Measurements from ENCODE around the gene ALDOA. TPM values are rescaled to one million over a fixed set of nuclear protein-coding genes. Genes with fewer than 3 reads are reported as not detected.

The ALDOA gene
- total RNA-seq, 1 experiment from 2014 or later: 1,165 TPM

- TF ChIP-seq CTCF (IDR thresholded peaks at IDR 0.05; ENCODE audit: unreplicated experiment): no peak
- CTCF ChIA-PET: interaction anchor here (0.9 kb wide), 1 partner anchor 30 kb away, joined by 3 read pairs; no protein-coding TSS in a partner anchor
- POLR2A ChIA-PET: no interaction called here
- Mint-ChIP-seq H3K36me3 (ENCODE audit: insufficient read depth, unreplicated experiment) (no peaks in the 10 kb centered on the region), H3K4me1 (ENCODE audit: insufficient read depth, unreplicated experiment) (no peaks in the 10 kb centered on the region), H3K9me3 (ENCODE audit: unreplicated experiment) (no peaks in the 10 kb centered on the region), H3K27ac (ENCODE audit: low read depth, unreplicated experiment) (no peak overlapping the region), H3K27me3 (ENCODE audit: insufficient read depth, unreplicated experiment) (peaks cover 48% of the 10 kb centered on the region), H3K4me3 (ENCODE audit: unreplicated experiment) (no peak overlapping the region)
- intact Hi-C loops (cut with micrococcal nuclease): no loop called here
- no TSS peak for BruUV-seq (replicated peaks)
- DNase-seq (ENCODE audit: unreplicated experiment): no peak
Measured at GRCh38 chr16:30025156-30025555, 40.4 kb upstream of the ALDOA start.

GRCh38 chr16:30025574-30025973 is 40.0 kb upstream of the ALDOA start:
- H3K4me1 Mint-ChIP-seq (ENCODE audit: insufficient read depth, unreplicated experiment): no peaks in the 10 kb centered on the region
- no TSS peak for BruUV-seq (replicated peaks)
- no peak overlapping the region for H3K27ac Mint-ChIP-seq (ENCODE audit: low read depth, unreplicated experiment)
- TF ChIP-seq CTCF (IDR thresholded peaks at IDR 0.05; ENCODE audit: unreplicated experiment): no peak
- no peak overlapping the region for H3K4me3 Mint-ChIP-seq (ENCODE audit: unreplicated experiment)
- ChIA-PET POLR2A (no interaction called here), CTCF (interaction anchor here (0.9 kb wide), 1 partner anchor 30 kb away, joined by 3 read pairs; no protein-coding TSS in a partner anchor)
- intact Hi-C loops (cut with micrococcal nuclease): no loop called here
- DNase-seq (ENCODE audit: unreplicated experiment): no peak
- H3K36me3 Mint-ChIP-seq (ENCODE audit: insufficient read depth, unreplicated experiment): no peaks in the 10 kb centered on the region
- peaks cover 52% of the 10 kb centered on the region for H3K27me3 Mint-ChIP-seq (ENCODE audit: insufficient read depth, unreplicated experiment)
- no peaks in the 10 kb centered on the region for H3K9me3 Mint-ChIP-seq (ENCODE audit: unreplicated experiment)

GRCh38 chr16:30026449-30026848 is 39.1 kb upstream of the ALDOA start:
- Mint-ChIP-seq H3K9me3 (ENCODE audit: unreplicated experiment) (no peaks in the 10 kb centered on the region), H3K27me3 (ENCODE audit: insufficient read depth, unreplicated experiment) (peaks cover 53% of the 10 kb centered on the region), H3K36me3 (ENCODE audit: insufficient read depth, unreplicated experiment) (no peaks in the 10 kb centered on the region), H3K4me1 (ENCODE audit: insufficient read depth, unreplicated experiment) (no peaks in the 10 kb centered on the region), H3K27ac (ENCODE audit: low read depth, unreplicated experiment) (no peak overlapping the region), H3K4me3 (ENCODE audit: unreplicated experiment) (no peak overlapping the region)
- intact Hi-C loops (cut with micrococcal nuclease): no loop called here
- no peak for DNase-seq (ENCODE audit: unreplicated experiment)
- TF ChIP-seq CTCF (IDR thresholded peaks at IDR 0.05; ENCODE audit: unreplicated experiment): no peak
- ChIA-PET POLR2A (no interaction called here), CTCF (no interaction called here)
- BruUV-seq (replicated peaks): no TSS peak

- H3K36me3 Mint-ChIP-seq (ENCODE audit: insufficient read depth, unreplicated experiment): no peaks in the 10 kb centered on the region
- BruUV-seq (replicated peaks): no TSS peak
- no peaks in the 10 kb centered on the region for H3K4me1 Mint-ChIP-seq (ENCODE audit: insufficient read depth, unreplicated experiment)
- H3K4me3 Mint-ChIP-seq (ENCODE audit: unreplicated experiment): no peak overlapping the region
- no peak for DNase-seq (ENCODE audit: unreplicated experiment)
- intact Hi-C loops (cut with micrococcal nuclease): no loop called here
- H3K9me3 Mint-ChIP-seq (ENCODE audit: unreplicated experiment): no peaks in the 10 kb centered on the region
- peaks cover 53% of the 10 kb centered on the region for H3K27me3 Mint-ChIP-seq (ENCODE audit: insufficient read depth, unreplicated experiment)
- ChIA-PET POLR2A (no interaction called here), CTCF (no interaction called here)
- no peak overlapping the region for H3K27ac Mint-ChIP-seq (ENCODE audit: low read depth, unreplicated experiment)
- no peak for TF ChIP-seq CTCF (IDR thresholded peaks at IDR 0.05; ENCODE audit: unreplicated experiment)
Measured at GRCh38 chr16:30027588-30028437, 37.7 kb upstream of the ALDOA start.

All from MCF 10A (cell line).